Left ventricle myocardium inferior (tissue), 1 donor: ENCODE data around the gene AUTS2. TPM values are rescaled to one million over a fixed set of nuclear protein-coding genes. Genes with fewer than 3 reads are reported as not detected.

ENCODE experiments used
- DNase-seq: peaks from one replicate; pipeline ENCODE4 v3.0.0-alpha.2; 2020
- H3K27ac ChIP-seq: fragments of 200-600 bp; replicated peaks from 2 replicates; pipeline ENCODE4 v1.8.0; 2021
- H3K27me3 ChIP-seq: fragments of 200-600 bp; 2 replicates; pipeline ENCODE4 v1.8.0; 2021; ENCODE audit warnings: low read depth
- H3K36me3 ChIP-seq: fragments of 200-600 bp; 2 replicates; pipeline ENCODE4 v1.8.0; 2021
- H3K4me1 ChIP-seq: fragments of 200-600 bp; 2 replicates; pipeline ENCODE4 v1.8.0; 2021
- H3K4me3 ChIP-seq: fragments of 200-600 bp; 2 replicates; pipeline ENCODE4 v1.8.0; 2021; ENCODE audit warnings: mild to moderate bottlenecking, moderate library complexity
- H3K9me3 ChIP-seq: fragments of 200-600 bp; replicated peaks from 2 replicates; pipeline ENCODE4 v1.8.0; 2021
- intact Hi-C: fragments of 100-400 bp; cut with micrococcal nuclease; formaldehyde crosslinking; loops from one replicate; pipeline ENCODE4 v1.11.0; 2022
- total RNA-seq: library from RNA; stranded (reverse); fragmentation: NEBNext Ultra II Directional; extraction: Animal tissue kit (Norgen Biotek cat#: 25700); gene quantifications from one replicate; pipeline ENCODE4 v1.2.1, GENCODE V29; 2021
- TF ChIP-seq, protein P1 (sequence below): fragments of 200-600 bp; IDR thresholded peaks from 2 replicates; pipeline ENCODE4 v1.8.0; 2021; ENCODE audit warnings: antibody characterized with exemption, mild to moderate bottlenecking, borderline replicate concordance
- donor health status: DM: no; HTN: yes; CAD: no; lungs with severe emphysema.

AUTS2 gene
- total RNA-seq, 1 donor from 2014 or later = 10.5 TPM

DNA sequence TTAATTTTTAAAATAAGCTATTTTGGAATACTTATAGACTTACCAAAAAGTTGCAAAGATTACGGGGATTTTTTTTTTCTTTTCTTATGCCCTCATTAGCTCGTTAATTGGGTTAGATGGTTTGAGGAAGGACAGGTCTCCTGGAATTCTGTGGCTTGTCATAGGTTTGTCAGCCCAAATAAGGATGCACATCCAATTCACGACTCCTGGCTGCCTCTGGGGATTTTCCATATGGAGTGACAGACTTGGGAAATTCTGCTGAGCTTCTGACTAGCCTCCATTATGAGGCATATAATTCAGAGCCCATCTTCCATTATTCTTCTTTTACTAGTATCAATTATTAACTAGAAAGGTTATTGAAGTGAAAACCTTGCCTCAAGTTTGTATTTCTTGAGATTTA, 102.1 kb downstream of the AUTS2 start:
- DNase-seq = no peak
- H3K4me1 ChIP-seq = peaks cover 17% of the 10 kb centered on the region
- H3K27ac ChIP-seq = no peak overlapping the region
- no peaks in the 10 kb centered on the region for H3K9me3 ChIP-seq
- peaks cover 3% of the 10 kb centered on the region for H3K27me3 ChIP-seq
- H3K4me3 ChIP-seq = no peak overlapping the region
- TF ChIP-seq, protein P1, sequence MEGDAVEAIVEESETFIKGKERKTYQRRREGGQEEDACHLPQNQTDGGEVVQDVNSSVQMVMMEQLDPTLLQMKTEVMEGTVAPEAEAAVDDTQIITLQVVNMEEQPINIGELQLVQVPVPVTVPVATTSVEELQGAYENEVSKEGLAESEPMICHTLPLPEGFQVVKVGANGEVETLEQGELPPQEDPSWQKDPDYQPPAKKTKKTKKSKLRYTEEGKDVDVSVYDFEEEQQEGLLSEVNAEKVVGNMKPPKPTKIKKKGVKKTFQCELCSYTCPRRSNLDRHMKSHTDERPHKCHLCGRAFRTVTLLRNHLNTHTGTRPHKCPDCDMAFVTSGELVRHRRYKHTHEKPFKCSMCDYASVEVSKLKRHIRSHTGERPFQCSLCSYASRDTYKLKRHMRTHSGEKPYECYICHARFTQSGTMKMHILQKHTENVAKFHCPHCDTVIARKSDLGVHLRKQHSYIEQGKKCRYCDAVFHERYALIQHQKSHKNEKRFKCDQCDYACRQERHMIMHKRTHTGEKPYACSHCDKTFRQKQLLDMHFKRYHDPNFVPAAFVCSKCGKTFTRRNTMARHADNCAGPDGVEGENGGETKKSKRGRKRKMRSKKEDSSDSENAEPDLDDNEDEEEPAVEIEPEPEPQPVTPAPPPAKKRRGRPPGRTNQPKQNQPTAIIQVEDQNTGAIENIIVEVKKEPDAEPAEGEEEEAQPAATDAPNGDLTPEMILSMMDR = no peak
- intact Hi-C loops = no loop called here
- no peaks in the 10 kb centered on the region for H3K36me3 ChIP-seq

DNA sequence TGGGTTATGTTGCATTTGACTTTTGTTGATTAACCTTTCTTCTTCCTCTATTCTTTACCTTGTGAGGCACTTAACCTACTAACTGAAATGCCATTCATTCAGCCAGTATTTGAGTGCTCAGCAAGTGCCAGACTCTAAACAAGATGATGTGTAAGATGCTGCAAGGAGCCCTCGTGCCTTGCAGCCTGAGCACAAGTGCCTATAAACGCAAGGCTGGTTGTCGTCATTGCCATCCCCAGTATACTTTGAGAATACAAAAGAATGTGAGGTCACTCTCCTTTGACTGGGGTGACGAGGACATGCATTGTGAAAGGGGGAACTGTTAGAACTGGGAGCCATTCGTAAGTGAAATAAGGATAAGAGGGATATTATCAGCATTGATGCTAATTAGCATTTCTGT, 103.0 kb downstream of the AUTS2 start:
- TF ChIP-seq, protein P1 = no peak
- peaks cover 3% of the 10 kb centered on the region for H3K27me3 ChIP-seq
- intact Hi-C loops = no loop called here
- no peak for DNase-seq
- peaks cover 15% of the 10 kb centered on the region for H3K4me1 ChIP-seq
- no peaks in the 10 kb centered on the region for H3K36me3 ChIP-seq
- no peak overlapping the region for H3K27ac ChIP-seq
- no peaks in the 10 kb centered on the region for H3K9me3 ChIP-seq
- H3K4me3 ChIP-seq = no peak overlapping the region

DNA sequence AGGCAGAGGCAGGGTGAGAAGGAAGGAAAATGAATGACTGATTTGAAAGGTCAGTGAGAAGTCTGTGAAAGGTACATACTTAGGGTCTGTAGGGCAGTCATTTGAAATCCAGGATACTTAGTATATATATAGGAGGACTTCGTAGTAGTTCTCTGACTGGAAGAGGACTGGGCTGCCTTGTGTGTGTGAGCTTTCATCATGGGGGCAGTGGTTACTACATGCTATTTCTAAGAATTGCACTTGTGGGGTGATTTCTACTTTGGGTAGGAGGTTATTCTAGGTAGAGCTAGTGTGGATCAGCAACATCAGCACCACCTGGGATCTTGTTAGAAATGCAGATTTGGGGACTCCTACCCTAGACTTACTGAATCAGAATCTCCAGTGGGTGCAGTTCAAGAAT, 104.1 kb downstream of the AUTS2 start:
- H3K27ac ChIP-seq = no peak overlapping the region
- no peaks in the 10 kb centered on the region for H3K36me3 ChIP-seq
- no peak overlapping the region for H3K4me3 ChIP-seq
- H3K9me3 ChIP-seq = no peaks in the 10 kb centered on the region
- TF ChIP-seq, protein P1 = no peak
- peaks cover 3% of the 10 kb centered on the region for H3K27me3 ChIP-seq
- intact Hi-C loops = no loop called here
- peaks cover 13% of the 10 kb centered on the region for H3K4me1 ChIP-seq
- DNase-seq = no peak

DNA sequence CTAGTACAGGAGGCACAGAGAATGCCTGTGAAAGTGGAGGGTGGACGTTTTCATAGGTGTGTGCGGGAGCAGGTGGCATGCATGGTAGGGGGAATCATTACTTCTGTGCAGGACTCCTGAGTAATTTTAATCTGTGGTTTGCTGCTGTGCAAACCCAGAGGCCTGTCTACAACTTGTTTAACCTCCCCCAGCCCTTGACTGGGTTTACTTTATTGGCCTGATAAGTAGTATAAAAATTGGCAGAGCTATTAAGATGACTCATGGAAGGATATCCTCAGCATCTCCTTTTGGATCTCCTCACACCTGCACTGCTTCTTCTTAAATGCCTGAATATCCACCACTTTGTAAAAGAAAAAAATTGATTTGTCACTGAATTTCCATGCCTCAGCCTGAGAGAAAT, 104.8 kb downstream of the AUTS2 start:
- intact Hi-C loops = no loop called here
- TF ChIP-seq, protein P1 = no peak
- Histone ChIP-seq H3K27ac (no peak overlapping the region), H3K27me3 (peaks cover 3% of the 10 kb centered on the region), H3K9me3 (no peaks in the 10 kb centered on the region), H3K4me1 (peaks cover 13% of the 10 kb centered on the region), H3K36me3 (no peaks in the 10 kb centered on the region), H3K4me3 (no peak overlapping the region)
- DNase-seq = no peak

DNA sequence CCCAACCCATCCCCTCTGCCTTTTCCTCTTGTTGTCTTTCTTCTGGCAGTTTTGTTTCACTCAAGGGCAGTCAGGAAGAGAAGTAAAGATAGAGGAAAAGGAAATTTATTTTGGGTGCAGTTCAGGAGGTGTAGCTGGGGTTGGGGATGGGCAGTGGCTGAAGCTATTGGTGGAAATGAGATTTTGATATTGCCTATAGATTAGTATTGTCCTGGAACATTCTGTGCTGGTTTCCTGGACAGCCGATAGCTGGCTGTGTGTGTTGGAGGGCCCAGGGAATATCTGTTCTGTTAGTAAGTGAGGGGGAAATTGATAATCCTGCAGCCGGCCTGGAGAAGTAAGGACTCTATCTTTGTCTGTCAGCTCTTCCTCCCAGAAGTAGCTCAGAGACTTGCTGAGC, 107.8 kb downstream of the AUTS2 start:
- H3K27me3 ChIP-seq = no peaks in the 10 kb centered on the region
- intact Hi-C loops = no loop called here
- no peaks in the 10 kb centered on the region for H3K36me3 ChIP-seq
- peaks cover 18% of the 10 kb centered on the region for H3K4me1 ChIP-seq
- no peak overlapping the region for H3K4me3 ChIP-seq
- no peak for DNase-seq
- TF ChIP-seq, protein P1 = no peak
- no peaks in the 10 kb centered on the region for H3K9me3 ChIP-seq
- H3K27ac ChIP-seq = no peak overlapping the region

DNA sequence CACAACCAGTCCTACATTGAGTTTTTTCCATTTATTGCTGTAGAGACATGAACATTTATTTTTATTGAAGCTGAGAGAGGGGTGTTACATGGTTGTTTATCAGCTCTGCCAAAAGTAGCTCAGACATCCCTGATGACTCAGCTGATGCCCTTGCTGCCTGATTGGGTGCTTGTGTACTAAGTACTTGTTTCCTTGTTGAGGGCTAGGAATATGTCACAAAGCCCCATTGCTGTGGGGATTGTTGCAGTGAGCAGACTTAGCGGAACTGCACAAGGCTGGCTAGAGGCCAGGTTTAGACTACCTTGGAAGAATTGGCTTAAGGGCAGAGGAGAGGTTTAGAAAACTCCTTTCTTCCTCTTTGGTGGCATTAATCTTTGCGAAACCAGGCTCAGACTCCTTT, 110.6 kb downstream of the AUTS2 start:
- Histone ChIP-seq H3K27me3 (no peaks in the 10 kb centered on the region), H3K27ac (no peak overlapping the region), H3K9me3 (no peaks in the 10 kb centered on the region), H3K36me3 (no peaks in the 10 kb centered on the region), H3K4me1 (peaks cover 11% of the 10 kb centered on the region), H3K4me3 (no peak overlapping the region)
- TF ChIP-seq, protein P1 = no peak
- DNase-seq = no peak
- intact Hi-C loops = no loop called here
